ENCODE data around the gene SLC26A5. TPM values are rescaled to one million over a fixed set of nuclear protein-coding genes. Genes with fewer than 3 reads are reported as not detected.
A peak's percentile ranks its signal among the peaks of the same experiment; 100 is the strongest.

SLC26A5 gene
- total and polyA plus RNA-seq, 10 of the 15 experiments (the other 5 are each of a cell fraction or from before 2014, with no cell fraction given), result 0.03 TPM; not detected in 9

GRCh38 chr7:103344453-103345149 is 101.4 kb downstream of the SLC26A5 start, which contains the start of gene DNAJC2 (continued):
- TF ChIP-seq, protein P1, sequence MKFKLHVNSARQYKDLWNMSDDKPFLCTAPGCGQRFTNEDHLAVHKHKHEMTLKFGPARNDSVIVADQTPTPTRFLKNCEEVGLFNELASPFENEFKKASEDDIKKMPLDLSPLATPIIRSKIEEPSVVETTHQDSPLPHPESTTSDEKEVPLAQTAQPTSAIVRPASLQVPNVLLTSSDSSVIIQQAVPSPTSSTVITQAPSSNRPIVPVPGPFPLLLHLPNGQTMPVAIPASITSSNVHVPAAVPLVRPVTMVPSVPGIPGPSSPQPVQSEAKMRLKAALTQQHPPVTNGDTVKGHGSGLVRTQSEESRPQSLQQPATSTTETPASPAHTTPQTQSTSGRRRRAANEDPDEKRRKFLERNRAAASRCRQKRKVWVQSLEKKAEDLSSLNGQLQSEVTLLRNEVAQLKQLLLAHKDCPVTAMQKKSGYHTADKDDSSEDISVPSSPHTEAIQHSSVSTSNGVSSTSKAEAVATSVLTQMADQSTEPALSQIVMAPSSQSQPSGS (IDR thresholded peaks at IDR 0.05; ENCODE audit: low read length), result peak; percentile 82
- peak; percentile 39; the same call in 1 of the 2 replicates for TF ChIP-seq TCF12 (IDR thresholded peaks at IDR 0.05; ENCODE audit: low read depth, low read length)
- peak; percentile 39; the same call in 1 of the 2 replicates for TF ChIP-seq RAD51 (IDR thresholded peaks at IDR 0.05)
- TF ChIP-seq REST (IDR thresholded peaks at IDR 0.05; ENCODE audit: low read depth, low read length), result no peak
- TF ChIP-seq GABPA (IDR thresholded peaks at IDR 0.05; ENCODE audit: low read depth), result peak; percentile 98
- TF ChIP-seq CBX5 (IDR thresholded peaks at IDR 0.05; ENCODE audit: low read depth), result peak; percentile 89
- peak; percentile 66; the same call in 1 of the 2 replicates for TF ChIP-seq POLR2AphosphoS2 (IDR thresholded peaks at IDR 0.05; ENCODE audit: low read depth, low read length)
- TF ChIP-seq PBX3 (IDR thresholded peaks at IDR 0.05; ENCODE audit: insufficient replicate concordance, low read depth, low read length), result peak; percentile 16
- TF ChIP-seq SKIL (IDR thresholded peaks at IDR 0.05; ENCODE audit: low read depth, poor library complexity, severe bottlenecking), result peak; percentile 94
- 0 out of 2 replicates have a peak, but pooled peaks have one; percentile 67 for TF ChIP-seq SMAD5 (IDR thresholded peaks at IDR 0.05; ENCODE audit: low read depth)
- TF ChIP-seq ATF7 (IDR thresholded peaks at IDR 0.05; ENCODE audit: low read depth), result peak; percentile 89
- TF ChIP-seq USF1 (IDR thresholded peaks at IDR 0.05; ENCODE audit: borderline replicate concordance, extremely low read length, insufficient read depth, low read depth, low read length), result no peak
- peak; percentile 45; the same call in 1 of the 2 replicates for TF ChIP-seq ZBED1 (IDR thresholded peaks at IDR 0.05; ENCODE audit: borderline replicate concordance)
- peak; percentile 84; the same call in 1 of the 2 replicates for TF ChIP-seq CBFB (IDR thresholded peaks at IDR 0.05; ENCODE audit: low read depth)
- peak; percentile 91 for TF ChIP-seq GATAD2B (conservative IDR thresholded peaks at IDR 0.05; ENCODE audit: low read depth)
- peak; percentile 91 for TF ChIP-seq TAF1 (IDR thresholded peaks at IDR 0.05; ENCODE audit: borderline replicate concordance, low read depth, low read length)
- TF ChIP-seq YBX1 (IDR thresholded peaks at IDR 0.05), result no peak
- TF ChIP-seq MTA3 (IDR thresholded peaks at IDR 0.05; ENCODE audit: borderline replicate concordance, low read length), result no peak; the same call in 1 of the 2 replicates
- peak; percentile 88 for TF ChIP-seq ELK1 (IDR thresholded peaks at IDR 0.05; ENCODE audit: low read depth, low read length)

Data from GM12878 (cell line).